Activated naive CD4-positive, alpha-beta T cell treated with anti-CD3 and anti-CD28 coated beads, Interleukin-2, amount 50 U/mL, for 24 hours (primary cell): ENCODE measurements around the gene LAMA2.

Experiments
- H3K27ac Mint-ChIP-seq: one replicate; pipeline ENCODE4 v1.8.0; 2021; ENCODE audit warnings: mild to moderate bottlenecking, mixed read lengths
- H3K27me3 Mint-ChIP-seq: one replicate; pipeline ENCODE4 v1.8.0; 2021; ENCODE audit warnings: mixed read lengths
- H3K36me3 Mint-ChIP-seq: one replicate; pipeline ENCODE4 v1.8.0; 2021; ENCODE audit warnings: mixed read lengths
- H3K4me1 Mint-ChIP-seq: one replicate; pipeline ENCODE4 v1.8.0; 2021; ENCODE audit warnings: mixed read lengths
- H3K4me3 Mint-ChIP-seq: one replicate; pipeline ENCODE4 v1.8.0; 2021; ENCODE audit warnings: mild to moderate bottlenecking, mixed read lengths
- H3K9me3 Mint-ChIP-seq: one replicate; pipeline ENCODE4 v1.8.0; 2021; ENCODE audit warnings: mixed read lengths

Gene LAMA2

GRCh38 chr6:128885381-128885780 is 2.4 kb downstream of the LAMA2 start:
- Mint-ChIP-seq H3K9me3 (no peaks in the 10 kb centered on the region), H3K4me1 (peaks cover 8% of the 10 kb centered on the region), H3K27me3 (peaks cover 24% of the 10 kb centered on the region), H3K36me3 (no peaks in the 10 kb centered on the region), H3K4me3 (no peak overlapping the region), H3K27ac (no peak overlapping the region)

DNA sequence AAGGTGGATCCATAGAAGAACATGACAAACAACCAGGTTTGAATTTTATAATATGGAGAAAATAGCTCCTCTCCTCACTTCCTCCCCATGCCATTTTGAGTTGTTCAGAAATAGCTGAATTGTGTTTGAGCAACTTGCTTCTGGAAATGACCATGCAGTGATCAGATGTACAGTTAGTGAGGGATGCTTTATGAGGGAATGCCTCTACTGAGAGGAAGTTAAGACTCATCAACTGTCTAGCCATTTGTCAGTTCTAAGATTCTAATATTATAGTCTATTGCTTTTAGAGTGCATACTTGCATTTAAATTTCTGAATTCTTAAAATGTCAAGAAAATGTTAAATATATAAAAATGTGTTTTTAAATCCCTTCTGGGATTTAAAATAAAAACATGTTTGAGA is 3.8 kb downstream of the LAMA2 start:
- peaks cover 21% of the 10 kb centered on the region for H3K27me3 Mint-ChIP-seq
- H3K4me1 Mint-ChIP-seq: peaks cover 8% of the 10 kb centered on the region
- H3K27ac Mint-ChIP-seq: no peak overlapping the region
- no peak overlapping the region for H3K4me3 Mint-ChIP-seq
- H3K9me3 Mint-ChIP-seq: no peaks in the 10 kb centered on the region
- H3K36me3 Mint-ChIP-seq: no peaks in the 10 kb centered on the region

GRCh38 chr6:128888444-128889175 is 5.7 kb downstream of the LAMA2 start:
- H3K9me3 Mint-ChIP-seq: no peaks in the 10 kb centered on the region
- no peak overlapping the region for H3K4me3 Mint-ChIP-seq
- H3K36me3 Mint-ChIP-seq: no peaks in the 10 kb centered on the region
- H3K4me1 Mint-ChIP-seq: no peaks in the 10 kb centered on the region
- no peak overlapping the region for H3K27ac Mint-ChIP-seq
- peaks cover 13% of the 10 kb centered on the region for H3K27me3 Mint-ChIP-seq

DNA sequence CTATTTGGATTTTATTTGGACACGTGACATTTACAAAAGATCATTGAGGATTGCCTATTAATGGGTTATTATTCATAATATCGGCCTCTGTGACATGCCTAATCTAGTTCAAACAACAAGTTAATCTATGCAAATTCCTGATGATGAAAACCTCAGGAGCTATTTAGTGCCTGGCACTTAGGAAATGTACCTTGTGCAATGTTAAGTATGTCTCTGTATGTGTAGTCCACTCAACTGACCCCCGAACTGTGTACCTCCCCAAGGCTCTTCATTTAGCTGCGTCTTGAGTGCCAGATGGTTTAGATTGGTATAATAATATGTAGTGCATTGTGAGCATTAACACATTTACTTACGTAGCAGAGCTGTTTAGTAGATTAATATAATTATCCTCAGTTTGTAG is 6.9 kb downstream of the LAMA2 start:
- Mint-ChIP-seq H3K4me1 (no peaks in the 10 kb centered on the region), H3K4me3 (no peak overlapping the region), H3K36me3 (no peaks in the 10 kb centered on the region), H3K27ac (no peak overlapping the region), H3K27me3 (peaks cover 6% of the 10 kb centered on the region), H3K9me3 (peaks cover 7% of the 10 kb centered on the region)

- Mint-ChIP-seq H3K27ac (no peak overlapping the region), H3K27me3 (no peaks in the 10 kb centered on the region), H3K9me3 (peaks cover 9% of the 10 kb centered on the region)
These were observed 9.1 kb downstream of the LAMA2 start for GRCh38 chr6:128892079-128892478.

DNA sequence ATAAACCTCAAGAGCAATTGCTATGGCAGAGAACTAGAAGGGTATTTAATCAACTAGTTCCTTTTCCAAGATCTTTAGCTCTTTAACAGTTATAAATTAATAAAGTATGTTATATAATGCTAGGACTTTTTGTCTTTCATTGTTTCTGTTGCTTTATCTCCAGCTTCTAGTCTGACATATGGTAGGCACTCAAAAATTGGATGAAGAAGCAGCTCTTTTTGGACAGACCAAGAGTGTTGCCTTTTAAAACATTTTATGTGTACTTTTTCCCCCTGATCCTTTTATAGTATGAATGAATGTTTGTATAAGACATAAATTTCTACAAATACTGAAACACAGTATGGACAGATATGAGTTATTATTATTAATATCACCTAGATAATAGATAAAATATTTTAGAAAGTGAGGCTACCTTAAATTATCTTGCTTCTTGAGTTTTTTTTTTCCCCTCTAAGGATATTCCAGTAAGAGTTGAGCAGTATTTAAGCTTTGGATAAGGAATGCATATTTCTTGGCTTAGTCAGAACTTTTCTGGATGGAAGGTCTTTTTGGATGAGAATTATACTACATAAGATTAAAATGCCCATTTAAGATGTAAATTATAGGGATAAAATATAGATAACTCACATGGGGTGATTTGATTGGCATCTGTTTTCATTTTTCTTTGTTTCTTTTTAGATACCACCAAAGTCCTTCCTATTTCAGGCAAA is 16.6 kb downstream of the LAMA2 start:
- Mint-ChIP-seq H3K4me3 (no peak overlapping the region), H3K4me1 (no peaks in the 10 kb centered on the region), H3K9me3 (peaks cover 6% of the 10 kb centered on the region), H3K36me3 (no peaks in the 10 kb centered on the region), H3K27ac (no peak overlapping the region), H3K27me3 (no peaks in the 10 kb centered on the region)

More at GRCh38 chr6:128892079-128892478, 9.1 kb downstream of the LAMA2 start:
- Mint-ChIP-seq H3K4me3 (no peak overlapping the region), H3K36me3 (no peaks in the 10 kb centered on the region), H3K4me1 (no peaks in the 10 kb centered on the region)

DNA sequence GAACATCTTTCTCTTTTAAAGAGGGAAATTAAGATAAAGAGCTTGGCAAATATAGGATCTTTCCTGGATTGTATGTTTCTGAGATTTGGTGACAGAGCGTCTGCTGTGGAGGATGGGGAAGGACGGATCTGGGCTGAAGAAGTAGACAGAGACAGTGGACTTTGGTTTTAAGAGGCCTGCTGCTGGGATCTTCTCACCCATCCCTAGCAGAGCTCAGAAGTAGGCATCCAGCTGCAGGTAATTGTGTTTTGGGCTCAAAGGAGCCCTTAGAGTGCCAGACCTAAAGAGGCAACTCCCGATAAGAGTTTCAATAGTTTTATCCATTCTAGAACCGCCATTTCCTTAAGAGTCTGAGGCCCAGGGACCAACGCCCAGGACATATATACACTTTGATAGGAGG is 20.8 kb downstream of the LAMA2 start:
- no peaks in the 10 kb centered on the region for H3K36me3 Mint-ChIP-seq
- H3K9me3 Mint-ChIP-seq: no peaks in the 10 kb centered on the region
- no peak overlapping the region for H3K4me3 Mint-ChIP-seq
- no peaks in the 10 kb centered on the region for H3K4me1 Mint-ChIP-seq
- H3K27me3 Mint-ChIP-seq: no peaks in the 10 kb centered on the region
- no peak overlapping the region for H3K27ac Mint-ChIP-seq

- Mint-ChIP-seq H3K4me1 (no peaks in the 10 kb centered on the region), H3K36me3 (no peaks in the 10 kb centered on the region), H3K27ac (no peak overlapping the region), H3K27me3 (peaks cover 2% of the 10 kb centered on the region), H3K9me3 (no peaks in the 10 kb centered on the region), H3K4me3 (no peak overlapping the region)
These were observed 31.1 kb downstream of the LAMA2 start for GRCh38 chr6:128914051-128914450.

DNA sequence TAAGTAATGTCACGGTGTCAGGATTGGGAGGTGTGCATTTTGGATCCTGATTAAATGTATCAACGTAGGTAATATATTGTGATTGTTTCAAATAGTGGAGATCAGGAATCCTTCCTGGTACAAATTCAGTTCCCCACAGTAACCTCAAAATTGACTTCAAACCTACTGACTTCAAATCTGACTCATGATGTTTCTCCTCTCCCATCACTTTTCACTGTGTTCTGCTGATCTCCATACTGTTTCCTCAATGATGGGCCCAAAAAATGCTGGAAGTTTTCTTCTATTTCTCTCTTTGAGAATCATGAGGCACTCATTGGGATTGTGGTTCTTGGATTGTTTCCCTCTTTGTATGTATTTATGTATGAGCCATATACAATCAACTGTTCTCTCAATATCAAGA is 35.9 kb downstream of the LAMA2 start:
- Mint-ChIP-seq H3K36me3 (no peaks in the 10 kb centered on the region), H3K27ac (no peak overlapping the region), H3K9me3 (peaks cover 5% of the 10 kb centered on the region), H3K27me3 (no peaks in the 10 kb centered on the region), H3K4me3 (no peak overlapping the region), H3K4me1 (no peaks in the 10 kb centered on the region)

DNA sequence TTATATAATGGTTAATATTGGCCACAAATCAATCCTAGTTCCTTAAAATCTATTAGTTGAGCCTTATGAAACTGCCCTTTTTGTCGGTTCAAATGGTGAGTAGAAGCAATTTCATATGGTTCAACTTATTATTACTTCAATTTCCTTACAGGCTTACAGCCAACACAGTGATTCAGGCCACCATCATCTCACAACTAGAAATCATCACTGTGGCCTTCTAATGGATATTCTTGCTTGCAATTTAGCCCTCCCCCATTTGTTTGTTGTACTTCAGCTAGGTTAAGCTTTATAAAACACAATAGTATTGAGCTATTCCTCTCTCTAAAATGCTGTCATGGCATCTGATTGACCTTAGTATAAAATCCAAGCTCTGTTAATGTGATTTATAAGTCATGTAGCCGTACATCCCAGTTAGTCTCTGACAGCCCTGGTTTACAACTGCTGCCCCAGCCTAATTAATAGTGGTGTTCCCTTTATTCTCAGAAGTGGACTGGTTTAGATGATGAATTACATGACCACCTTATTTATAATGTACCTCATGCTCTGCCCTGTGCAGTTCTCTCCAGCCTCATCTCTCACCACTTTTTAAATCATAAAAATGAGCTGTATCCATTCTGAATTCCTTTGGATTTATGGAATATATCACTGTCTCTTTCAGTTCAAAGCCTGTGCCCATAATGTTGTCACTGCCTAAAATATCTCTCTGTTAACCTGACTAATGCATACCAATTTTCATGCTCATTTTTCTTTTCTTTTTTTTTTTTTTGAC is 36.7 kb downstream of the LAMA2 start:
- Mint-ChIP-seq H3K4me1 (no peaks in the 10 kb centered on the region), H3K4me3 (no peak overlapping the region), H3K27me3 (no peaks in the 10 kb centered on the region), H3K9me3 (peaks cover 10% of the 10 kb centered on the region), H3K36me3 (no peaks in the 10 kb centered on the region), H3K27ac (no peak overlapping the region)

- H3K4me1 Mint-ChIP-seq: no peaks in the 10 kb centered on the region
These were observed 42.8 kb downstream of the LAMA2 start for GRCh38 chr6:128925765-128926164.

DNA sequence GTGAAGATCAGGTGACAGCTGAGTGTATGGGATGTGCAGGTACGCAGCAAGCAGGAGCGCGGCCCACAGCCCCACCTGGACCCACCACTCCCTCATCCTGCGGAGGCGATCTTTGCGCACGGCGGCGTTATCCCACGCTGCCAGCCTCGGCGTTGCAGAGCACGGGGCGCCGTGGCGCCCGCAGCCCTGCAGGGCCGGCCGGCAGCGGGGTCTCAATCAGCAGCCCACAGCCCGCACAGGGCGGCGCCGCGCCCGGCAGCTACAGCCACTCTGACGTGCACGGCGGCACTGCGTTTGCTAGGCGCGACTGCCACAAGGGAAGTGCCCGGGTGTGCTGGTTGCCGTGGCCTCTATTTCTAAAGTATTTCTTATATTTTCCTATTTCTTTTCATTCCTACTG is 46.9 kb downstream of the LAMA2 start:
- Mint-ChIP-seq H3K4me1 (no peaks in the 10 kb centered on the region), H3K9me3 (no peaks in the 10 kb centered on the region), H3K4me3 (no peak overlapping the region), H3K27ac (no peak overlapping the region), H3K36me3 (no peaks in the 10 kb centered on the region), H3K27me3 (peaks cover 3% of the 10 kb centered on the region)

More at GRCh38 chr6:128925765-128926164, 42.8 kb downstream of the LAMA2 start:
- Mint-ChIP-seq H3K36me3 (no peaks in the 10 kb centered on the region), H3K27ac (no peak overlapping the region), H3K27me3 (peaks cover 3% of the 10 kb centered on the region), H3K4me3 (no peak overlapping the region), H3K9me3 (peaks cover 5% of the 10 kb centered on the region)

- H3K9me3 Mint-ChIP-seq: no peaks in the 10 kb centered on the region
- H3K36me3 Mint-ChIP-seq: no peaks in the 10 kb centered on the region
- no peaks in the 10 kb centered on the region for H3K4me1 Mint-ChIP-seq
- H3K4me3 Mint-ChIP-seq: no peak overlapping the region
- H3K27me3 Mint-ChIP-seq: peaks cover 5% of the 10 kb centered on the region
- no peak overlapping the region for H3K27ac Mint-ChIP-seq
These were observed 47.4 kb downstream of the LAMA2 start for GRCh38 chr6:128930321-128930720.

DNA sequence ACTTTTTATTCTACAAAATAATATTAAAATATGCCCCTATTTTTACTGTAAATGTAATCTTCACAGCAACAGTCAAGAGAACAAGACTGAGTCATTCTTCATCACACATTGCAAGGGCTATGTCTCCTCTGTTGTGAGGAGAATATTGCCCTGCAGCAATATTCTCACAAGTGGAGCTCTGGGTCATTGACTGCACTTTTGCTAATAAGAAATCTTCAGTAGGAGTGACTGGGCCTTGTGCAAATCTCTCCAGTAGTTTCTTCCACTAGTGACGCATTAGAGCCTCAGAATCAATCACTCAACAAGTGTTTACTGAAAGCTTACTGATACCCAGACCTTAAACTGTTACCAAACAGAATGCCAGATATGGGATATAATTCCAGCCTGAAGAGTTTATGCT is 49.1 kb downstream of the LAMA2 start:
- Mint-ChIP-seq H3K9me3 (no peaks in the 10 kb centered on the region), H3K4me3 (no peak overlapping the region), H3K36me3 (no peaks in the 10 kb centered on the region), H3K4me1 (no peaks in the 10 kb centered on the region), H3K27ac (no peak overlapping the region), H3K27me3 (peaks cover 8% of the 10 kb centered on the region)

DNA sequence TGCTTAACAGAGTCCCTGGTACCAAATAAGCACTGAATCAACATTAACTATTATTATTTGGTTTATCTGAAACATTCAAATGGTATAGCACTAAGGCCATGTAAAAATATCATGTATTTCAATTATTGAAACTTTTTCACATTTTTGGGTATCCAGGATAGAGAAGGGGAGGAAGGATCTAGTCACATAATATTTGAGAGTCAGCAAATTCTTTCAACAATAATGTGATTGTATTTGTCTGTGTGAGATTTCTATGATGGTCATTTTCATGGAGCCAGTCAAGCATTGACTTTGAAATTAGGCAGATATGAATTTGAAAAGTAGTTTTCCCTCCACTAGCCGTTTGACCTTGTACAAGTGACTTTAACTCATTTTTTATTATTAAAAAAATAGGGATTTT is 67.9 kb downstream of the LAMA2 start:
- H3K27ac Mint-ChIP-seq: no peak overlapping the region
- peaks cover 2% of the 10 kb centered on the region for H3K27me3 Mint-ChIP-seq
- no peaks in the 10 kb centered on the region for H3K4me1 Mint-ChIP-seq
- H3K4me3 Mint-ChIP-seq: no peak overlapping the region
- no peaks in the 10 kb centered on the region for H3K9me3 Mint-ChIP-seq
- no peaks in the 10 kb centered on the region for H3K36me3 Mint-ChIP-seq

- Mint-ChIP-seq H3K27ac (no peak overlapping the region), H3K4me1 (no peaks in the 10 kb centered on the region), H3K4me3 (no peak overlapping the region)
These were observed 70.0 kb downstream of the LAMA2 start for GRCh38 chr6:128952902-128953301.

More at GRCh38 chr6:128952902-128953301, 70.0 kb downstream of the LAMA2 start:
- Mint-ChIP-seq H3K27me3 (peaks cover 3% of the 10 kb centered on the region), H3K9me3 (no peaks in the 10 kb centered on the region), H3K36me3 (no peaks in the 10 kb centered on the region)
